CD14-positive monocyte (primary cell): Measurements from ENCODE around the gene TYR. TPM values are rescaled to one million over a fixed set of nuclear protein-coding genes. Genes with fewer than 3 reads are reported as not detected.
"Not testable (repeated sequence)": the region's sequence is repeated elsewhere in the genome, so short reads cannot be mapped to it uniquely, and the experiment has no call there.

Source experiments
- DNase-seq, 3 donors: peaks; one replicate each; pipeline ENCODE4 v3.0.0-alpha.2; 2011 to 2022
- H2AFZ ChIP-seq: 2 replicates; pipeline ENCODE4 v1.6.0; 2012; ENCODE audit warnings: mild to moderate bottlenecking, low read depth, low read length, inconsistent platforms; ENCODE audit not compliant: insufficient read depth, poor library complexity, severe bottlenecking
- H3K27ac ChIP-seq, 2 donors: 1 replicate in 1 of 2; 2 replicates in 1 of 2; pipeline ENCODE4 v1.5.1; 2012 to 2013; ENCODE audit warnings: low read length in 2 of 2, control low read depth in 1 of 2, inconsistent platforms in 1 of 2, low read depth in 1 of 2, mild to moderate bottlenecking in 1 of 2
- H3K27me3 ChIP-seq, 2 donors: one replicate each; pipeline versions ENCODE4 v1.6.0 to v1.6.1; 2011 to 2013; ENCODE audit warnings: low read length in 2 of 2; ENCODE audit not compliant: control insufficient read depth in 2 of 2, insufficient read depth in 2 of 2
- H3K36me3 ChIP-seq, 2 donors: replicated peaks in 1 of 2; 1 replicate in 1 of 2; 2 replicates in 1 of 2; pipeline versions ENCODE4 v1.5.1 to v1.6.1; 2012 to 2013; ENCODE audit warnings: low read length in 2 of 2, control low read depth in 1 of 2, inconsistent platforms in 1 of 2, mild to moderate bottlenecking in 1 of 2; ENCODE audit not compliant: insufficient read depth in 2 of 2, control insufficient read depth in 1 of 2
- H3K4me1 ChIP-seq, 2 donors: 1 replicate in 1 of 2; 2 replicates in 1 of 2; pipeline versions ENCODE4 v1.5.1 to v1.6.1; 2012 to 2013; ENCODE audit warnings: low read length in 2 of 2, control low read depth in 1 of 2, inconsistent platforms in 1 of 2, mild to moderate bottlenecking in 1 of 2, moderate library complexity in 1 of 2; ENCODE audit not compliant: insufficient read depth in 2 of 2, control insufficient read depth in 1 of 2
- H3K4me2 ChIP-seq: replicated peaks from 2 replicates; pipeline ENCODE3; 2012; ENCODE audit warnings: low read length, moderate library complexity, mild to moderate bottlenecking; ENCODE audit not compliant: poor library complexity, severe bottlenecking; ENCODE audit errors: extremely low read depth
- H3K4me3 ChIP-seq, 3 experiments: fragments of 200-600 bp in 1 of 3; sonication (generic) in 1 of 3; replicated peaks in 1 of 3; 1 replicate in 2 of 3; 2 replicates in 1 of 3; pipeline ENCODE4 v1.5.1; 2011 to 2013; ENCODE audit warnings: low read length in 3 of 3, mild to moderate bottlenecking in 3 of 3, control low read depth in 2 of 3, low read depth in 2 of 3, inconsistent platforms in 1 of 3, moderate library complexity in 1 of 3
- H3K79me2 ChIP-seq: 2 replicates; pipeline ENCODE4 v1.6.0; 2012; ENCODE audit warnings: mild to moderate bottlenecking, control low read depth, inconsistent platforms, low read length, moderate library complexity; ENCODE audit not compliant: insufficient read depth
- H3K9ac ChIP-seq: 2 replicates; pipeline ENCODE4 v1.6.0; 2017; ENCODE audit warnings: low read length, mild to moderate bottlenecking; ENCODE audit not compliant: insufficient read depth, poor library complexity, severe bottlenecking
- H3K9me3 ChIP-seq, 2 donors: replicated peaks in 1 of 2; 1 replicate in 1 of 2; 2 replicates in 1 of 2; pipeline versions ENCODE4 v1.5.1 to v1.6.1; 2012 to 2013; ENCODE audit warnings: low read length in 2 of 2, control low read depth in 1 of 2; ENCODE audit not compliant: control insufficient read depth in 1 of 2, insufficient read depth in 1 of 2
- H4K20me1 ChIP-seq: 2 replicates; pipeline ENCODE4 v1.6.0; 2012; ENCODE audit warnings: mild to moderate bottlenecking, low read length, control low read depth, moderate library complexity; ENCODE audit not compliant: insufficient read depth
- H3K27ac Mint-ChIP-seq, 7 donors: one replicate each; pipeline ENCODE4 v1.8.0; 2020; ENCODE audit warnings: mild to moderate bottlenecking in 7 of 7, mixed read lengths in 7 of 7, moderate library complexity in 6 of 7, inconsistent platforms in 2 of 7
- H3K27me3 Mint-ChIP-seq, 3 donors: one replicate each; pipeline ENCODE4 v1.8.0; 2021 to 2022; ENCODE audit warnings: low read depth in 3 of 3, mild to moderate bottlenecking in 3 of 3, mixed read lengths in 3 of 3, moderate library complexity in 3 of 3, inconsistent platforms in 1 of 3
- H3K36me3 Mint-ChIP-seq, 2 donors: one replicate each; pipeline ENCODE4 v1.8.0; 2020; ENCODE audit warnings: mixed read lengths in 2 of 2, inconsistent platforms in 1 of 2, mild to moderate bottlenecking in 1 of 2
- H3K4me1 Mint-ChIP-seq: one replicate; pipeline ENCODE4 v1.8.0; 2020; ENCODE audit warnings: mild to moderate bottlenecking, mixed read lengths
- H3K4me3 Mint-ChIP-seq, 2 donors: one replicate each; pipeline ENCODE4 v1.8.0; 2020; ENCODE audit warnings: mild to moderate bottlenecking in 2 of 2, mixed read lengths in 2 of 2, moderate library complexity in 1 of 2
- H3K9me3 Mint-ChIP-seq, 7 donors: one replicate each; pipeline ENCODE4 v1.8.0; 2020 to 2022; ENCODE audit warnings: mixed read lengths in 7 of 7, mild to moderate bottlenecking in 6 of 7, moderate library complexity in 6 of 7, inconsistent platforms in 2 of 7
- CTCF ChIP-seq: fragments of 200-600 bp; IDR thresholded peaks from one replicate; pipeline ENCODE4 v1.8.0; 2022; ENCODE audit warnings: antibody characterized with exemption, mild to moderate bottlenecking
- WGBS: methylation state at CpG from one replicate; pipeline ENCODE4 v1.1.5; 2013; ENCODE audit warnings: missing lambda C conversion rate; ENCODE audit not compliant: insufficient coverage; 5-methylcytosine and 5-hydroxymethylcytosine counted together
- intact Hi-C, 2 donors: fragments of 100-400 bp; cut with micrococcal nuclease; formaldehyde crosslinking; loops; one replicate each; pipeline versions ENCODE4 v1.15.0 to v1.15.1; 2023
- polyA plus RNA-seq, 3 donors: library from polyadenylated mRNA; depleted of rRNA in 1 of 3; unstranded in 2 of 3; stranded (reverse) in 1 of 3; fragments of 300-500 nt in 2 of 3; fragments of >200 nt in 1 of 3; fragmentation: Illumina TruSeq in 2 of 3; gene quantifications; 1 replicate in 2 of 3; 2 replicates in 1 of 3; pipeline ENCODE4 v1.2.3, GENCODE V29; 2012 to 2021

Gene TYR
- polyA plus RNA-seq, 3 donors = not detected

GRCh38 chr11:89286601-89287000 lies 108.9 kb downstream of the TYR start:
- H3K9ac ChIP-seq, H3K4me2 ChIP-seq, H3K27me3 ChIP-seq, intact Hi-C loops, H3K27ac Mint-ChIP-seq, H3K4me1 ChIP-seq, DNase-seq, H3K27ac ChIP-seq, H3K27me3 Mint-ChIP-seq, H3K79me2 ChIP-seq, H4K20me1 ChIP-seq, H3K4me3 Mint-ChIP-seq, H2AFZ ChIP-seq, H3K36me3 Mint-ChIP-seq, H3K4me1 Mint-ChIP-seq, H3K9me3 ChIP-seq, H3K4me3 ChIP-seq, H3K9me3 Mint-ChIP-seq, H3K36me3 ChIP-seq: not testable (repeated sequence)
- no CpG with 5 or more reads among the region's 1 CpG for WGBS

- H3K36me3 ChIP-seq, H3K79me2 ChIP-seq, H3K27me3 Mint-ChIP-seq, H3K36me3 Mint-ChIP-seq, H3K4me2 ChIP-seq, H3K4me3 Mint-ChIP-seq, H2AFZ ChIP-seq, H3K4me1 Mint-ChIP-seq, H3K4me1 ChIP-seq, H4K20me1 ChIP-seq, H3K9me3 ChIP-seq, intact Hi-C loops, H3K4me3 ChIP-seq, H3K27ac ChIP-seq, H3K9ac ChIP-seq, H3K27me3 ChIP-seq, DNase-seq, H3K27ac Mint-ChIP-seq, H3K9me3 Mint-ChIP-seq: not testable (repeated sequence)
- WGBS = no CpG with 5 or more reads among the region's 3 CpGs
Measured at GRCh38 chr11:89288004-89288403, 110.3 kb downstream of the TYR start.

- Mint-ChIP-seq H3K27me3 (peaks cover 0 to 2% (median 2%) of the 10 kb centered on the region in 3 donors), H3K27ac (no peak overlapping the region), H3K36me3 (no peaks in the 10 kb centered on the region), H3K9me3 (no peaks in the 10 kb centered on the region), H3K4me3 (no peak overlapping the region), H3K4me1 (no peaks in the 10 kb centered on the region)
- Histone ChIP-seq H3K27ac (no peak overlapping the region), H3K9ac (no peak overlapping the region), H4K20me1 (no peaks in the 10 kb centered on the region), H3K27me3 (no peaks in the 10 kb centered on the region), H3K4me1 (no peaks in the 10 kb centered on the region), H3K79me2 (no peaks in the 10 kb centered on the region), H3K4me2 (no peak overlapping the region), H3K36me3 (no peaks in the 10 kb centered on the region), H2AFZ (no peak overlapping the region), H3K9me3 (no peaks in the 10 kb centered on the region), H3K4me3 (no peak overlapping the region)
- TF ChIP-seq CTCF = no peak
- no peak for DNase-seq
- 46% methylated on average over 11 of the region's 18 CpGs for WGBS
- intact Hi-C loops = no loop called here
Measured at GRCh38 chr11:89293965-89294679, 116.4 kb downstream of the TYR start.

GRCh38 chr11:89295023-89295422 lies 117.3 kb downstream of the TYR start:
- not testable (repeated sequence) for H2AFZ ChIP-seq, DNase-seq
- WGBS = no CpG with 5 or more reads among the region's 7 CpGs

More at GRCh38 chr11:89295023-89295422, 117.3 kb downstream of the TYR start:
- H3K9ac ChIP-seq, H3K4me1 Mint-ChIP-seq, H3K9me3 ChIP-seq, H3K27ac Mint-ChIP-seq, H3K27ac ChIP-seq, H3K27me3 ChIP-seq, H3K4me3 Mint-ChIP-seq, H3K36me3 Mint-ChIP-seq, H3K4me1 ChIP-seq, H3K4me2 ChIP-seq, H3K4me3 ChIP-seq, H3K79me2 ChIP-seq, H3K36me3 ChIP-seq, H3K27me3 Mint-ChIP-seq, intact Hi-C loops, H4K20me1 ChIP-seq, H3K9me3 Mint-ChIP-seq: not testable (repeated sequence)
